Suprapubic skin (tissue), 4 donors: ENCODE data around the gene MED4.

Experiments used
- CTCF ChIP-seq, 2 donors: fragments of 200-600 bp in 1 of 2; fragments of 450-650 bp in 1 of 2; sonication (generic) in 1 of 2; IDR thresholded peaks; one replicate each; pipeline ENCODE4 v1.5.1; 2016 to 2019; ENCODE audit warnings: antibody characterized with exemption in 2 of 2, mild to moderate bottlenecking in 1 of 2, moderate library complexity in 1 of 2
- EP300 ChIP-seq: sonication (generic); formaldehyde crosslinking; IDR thresholded peaks from one replicate; pipeline ENCODE4 v1.6.1; 2017; ENCODE audit warnings: antibody characterized with exemption
- POLR2A ChIP-seq, 2 donors: fragments of 450-650 bp; IDR thresholded peaks; one replicate each; pipeline ENCODE4 v1.6.1; 2017; ENCODE audit warnings: antibody characterized with exemption in 2 of 2, mild to moderate bottlenecking in 2 of 2, moderate library complexity in 2 of 2
- POLR2AphosphoS5 ChIP-seq, 3 donors: sonication (generic); formaldehyde crosslinking; IDR thresholded peaks; one replicate each; pipeline ENCODE4 v1.6.1; 2017; ENCODE audit warnings: antibody characterized with exemption in 3 of 3

GRCh38 chr13:48081739-48082138, 13.2 kb downstream of the MED4 start:
- TF ChIP-seq POLR2A (IDR thresholded peaks at IDR 0.05) (no peak), CTCF (IDR thresholded peaks at IDR 0.05) (no peak), POLR2AphosphoS5 (IDR thresholded peaks at IDR 0.05) (no peak), EP300 (no peak)
